Liver (tissue), 9 donors: Measurements from ENCODE around the gene C2. TPM values are rescaled to one million over a fixed set of nuclear protein-coding genes. Genes with fewer than 3 reads are reported as not detected.

ENCODE experiments used
- DNase-seq: peaks from one replicate; pipeline ENCODE4 v3.0.0-alpha.2; 2017; ENCODE audit warnings: low spot score
- H3K27ac ChIP-seq, 2 donors: one replicate each; pipeline ENCODE4 v1.7.0; 2013; ENCODE audit warnings: inconsistent platforms in 2 of 2, low read length in 2 of 2, control low read depth in 1 of 2, low read depth in 1 of 2, mild to moderate bottlenecking in 1 of 2
- H3K27me3 ChIP-seq, 4 donors: one replicate each; pipeline versions ENCODE4 v1.6.1 to v1.7.0; 2013; ENCODE audit warnings: low read length in 3 of 4, inconsistent platforms in 1 of 4, mild to moderate bottlenecking in 1 of 4, moderate library complexity in 1 of 4; ENCODE audit not compliant: control insufficient read depth in 4 of 4, insufficient read depth in 4 of 4
- H3K36me3 ChIP-seq, 4 donors: one replicate each; pipeline versions ENCODE4 v1.6.1 to v1.7.0; 2013; ENCODE audit warnings: low read length in 3 of 4, mild to moderate bottlenecking in 3 of 4, low read depth in 1 of 4, moderate library complexity in 1 of 4; ENCODE audit not compliant: control insufficient read depth in 4 of 4, insufficient read depth in 3 of 4
- H3K4me1 ChIP-seq, 4 donors: one replicate each; pipeline versions ENCODE4 v1.6.1 to v1.7.0; 2013; ENCODE audit warnings: low read length in 3 of 4, mild to moderate bottlenecking in 3 of 4, moderate library complexity in 1 of 4; ENCODE audit not compliant: control insufficient read depth in 4 of 4, insufficient read depth in 4 of 4
- H3K4me3 ChIP-seq, 3 donors: one replicate each; pipeline versions ENCODE4 v1.6.1 to v1.7.0; 2013; ENCODE audit warnings: low read length in 3 of 3, control low read depth in 1 of 3, low read depth in 1 of 3, mild to moderate bottlenecking in 1 of 3
- H3K9ac ChIP-seq, 2 donors: one replicate each; pipeline ENCODE4 v1.7.0; 2013; ENCODE audit warnings: low read length in 2 of 2, mild to moderate bottlenecking in 2 of 2, moderate library complexity in 2 of 2, control low read depth in 1 of 2, low read depth in 1 of 2
- H3K9me3 ChIP-seq, 4 donors: one replicate each; pipeline versions ENCODE4 v1.6.1 to v1.7.0; 2013; ENCODE audit warnings: low read length in 3 of 4; ENCODE audit not compliant: control insufficient read depth in 4 of 4
- ATF3 ChIP-seq: IDR thresholded peaks from 2 replicates; pipeline ENCODE4 v1.6.1; 2016; ENCODE audit warnings: antibody characterized with exemption
- EGR1 ChIP-seq, 2 donors: IDR thresholded peaks; 2 replicates each; pipeline ENCODE4 v1.6.1; 2016 to 2018; ENCODE audit warnings: antibody characterized with exemption in 2 of 2, low read depth in 2 of 2
- FOXA1 ChIP-seq: IDR thresholded peaks from 2 replicates; pipeline ENCODE4 v1.6.1; 2016; ENCODE audit warnings: antibody characterized with exemption
- GABPA ChIP-seq, 2 donors: IDR thresholded peaks in 1 of 2; conservative IDR thresholded peaks in 1 of 2; 2 replicates each; pipeline ENCODE4 v1.6.1; 2016; ENCODE audit warnings: antibody characterized with exemption in 2 of 2, mild to moderate bottlenecking in 1 of 2, moderate library complexity in 1 of 2
- HNF4A ChIP-seq, 2 donors: conservative IDR thresholded peaks; 2 replicates each; pipeline ENCODE4 v1.6.1; 2016; ENCODE audit warnings: antibody characterized with exemption in 2 of 2, mild to moderate bottlenecking in 2 of 2
- HNF4G ChIP-seq: IDR thresholded peaks from 2 replicates; pipeline ENCODE4 v1.6.1; 2016; ENCODE audit warnings: antibody characterized with exemption
- JUND ChIP-seq, 2 donors: IDR thresholded peaks; 2 replicates each; pipeline ENCODE4 v1.6.1; 2016; ENCODE audit warnings: antibody characterized with exemption in 2 of 2
- MAX ChIP-seq: IDR thresholded peaks from 2 replicates; pipeline ENCODE4 v1.6.1; 2016; ENCODE audit warnings: antibody characterized with exemption
- SP1 ChIP-seq: IDR thresholded peaks from 2 replicates; pipeline ENCODE4 v1.6.1; 2018; ENCODE audit warnings: antibody characterized with exemption, mild to moderate bottlenecking
- TAF1 ChIP-seq: conservative IDR thresholded peaks from 2 replicates; pipeline ENCODE4 v1.6.1; 2016; ENCODE audit warnings: antibody characterized with exemption, mild to moderate bottlenecking
- YY1 ChIP-seq: IDR thresholded peaks from 2 replicates; pipeline ENCODE4 v1.6.1; 2016; ENCODE audit warnings: antibody characterized with exemption, mild to moderate bottlenecking
- WGBS: extraction: QIAGEN DNeasy Blood & Tissue Kit; methylation state at CpG from one replicate; pipeline ENCODE4 v1.1.7; 2013; 5-methylcytosine and 5-hydroxymethylcytosine counted together
- polyA plus RNA-seq, 2 donors: library from polyadenylated mRNA; stranded (reverse) in 1 of 2; unstranded in 1 of 2; fragments of 200-250 nt in 1 of 2; fragments of >200 nt in 1 of 2; fragmentation: Nextera tagmentation in 1 of 2; extraction: Ambion mirVana in 1 of 2; gene quantifications; one replicate each; pipeline versions ENCODE4 v1.2.1 to v1.2.3, GENCODE V29; 2013 to 2015
- total RNA-seq, 2 donors: library from RNA; depleted of rRNA; stranded (reverse); fragments of >200 nt; gene quantifications; one replicate each; pipeline ENCODE4 v1.2.3, GENCODE V29; 2014
- TF ChIP-seq, protein P1 (sequence below): fragments of 150-350 bp; IDR thresholded peaks from 2 replicates; pipeline ENCODE4 v1.5.1; 2017; ENCODE audit warnings: improper control_type of control experiment, low read depth, low read length; ENCODE audit not compliant: missing input control
- TF ChIP-seq, protein P2 (sequence below): IDR thresholded peaks from 2 replicates; pipeline ENCODE4 v1.6.1; 2016; ENCODE audit warnings: antibody characterized with exemption
- TF ChIP-seq, protein P3 (sequence below): IDR thresholded peaks from 2 replicates; pipeline ENCODE4 v1.6.1; 2016; ENCODE audit warnings: antibody characterized with exemption, mild to moderate bottlenecking
- donor health status: healthy.
- donor health status: healthy.
- donor health status: healthy.
- donor health status: healthy.
- donor health status: healthy.

The C2 gene
- total and polyA plus RNA-seq, 4 donors = 212 to 522 (median 397) TPM

- H3K27ac ChIP-seq = no peak overlapping the region
- H3K9me3 ChIP-seq = no peaks in the 10 kb centered on the region
- peaks cover 21 to 70% (median 30%) of the 10 kb centered on the region in 4 donors for H3K36me3 ChIP-seq
- DNase-seq = no peak
- H3K4me1 ChIP-seq = no peaks in the 10 kb centered on the region
- WGBS = 96% methylated on average over 18 of the region's 18 CpGs
- no peak overlapping the region for H3K9ac ChIP-seq
- no peak for TF ChIP-seq JUND (IDR thresholded peaks at IDR 0.05)
- TF ChIP-seq HNF4G = no peak
- TF ChIP-seq, protein P1, sequence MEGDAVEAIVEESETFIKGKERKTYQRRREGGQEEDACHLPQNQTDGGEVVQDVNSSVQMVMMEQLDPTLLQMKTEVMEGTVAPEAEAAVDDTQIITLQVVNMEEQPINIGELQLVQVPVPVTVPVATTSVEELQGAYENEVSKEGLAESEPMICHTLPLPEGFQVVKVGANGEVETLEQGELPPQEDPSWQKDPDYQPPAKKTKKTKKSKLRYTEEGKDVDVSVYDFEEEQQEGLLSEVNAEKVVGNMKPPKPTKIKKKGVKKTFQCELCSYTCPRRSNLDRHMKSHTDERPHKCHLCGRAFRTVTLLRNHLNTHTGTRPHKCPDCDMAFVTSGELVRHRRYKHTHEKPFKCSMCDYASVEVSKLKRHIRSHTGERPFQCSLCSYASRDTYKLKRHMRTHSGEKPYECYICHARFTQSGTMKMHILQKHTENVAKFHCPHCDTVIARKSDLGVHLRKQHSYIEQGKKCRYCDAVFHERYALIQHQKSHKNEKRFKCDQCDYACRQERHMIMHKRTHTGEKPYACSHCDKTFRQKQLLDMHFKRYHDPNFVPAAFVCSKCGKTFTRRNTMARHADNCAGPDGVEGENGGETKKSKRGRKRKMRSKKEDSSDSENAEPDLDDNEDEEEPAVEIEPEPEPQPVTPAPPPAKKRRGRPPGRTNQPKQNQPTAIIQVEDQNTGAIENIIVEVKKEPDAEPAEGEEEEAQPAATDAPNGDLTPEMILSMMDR = no peak
- TF ChIP-seq, protein P2, sequence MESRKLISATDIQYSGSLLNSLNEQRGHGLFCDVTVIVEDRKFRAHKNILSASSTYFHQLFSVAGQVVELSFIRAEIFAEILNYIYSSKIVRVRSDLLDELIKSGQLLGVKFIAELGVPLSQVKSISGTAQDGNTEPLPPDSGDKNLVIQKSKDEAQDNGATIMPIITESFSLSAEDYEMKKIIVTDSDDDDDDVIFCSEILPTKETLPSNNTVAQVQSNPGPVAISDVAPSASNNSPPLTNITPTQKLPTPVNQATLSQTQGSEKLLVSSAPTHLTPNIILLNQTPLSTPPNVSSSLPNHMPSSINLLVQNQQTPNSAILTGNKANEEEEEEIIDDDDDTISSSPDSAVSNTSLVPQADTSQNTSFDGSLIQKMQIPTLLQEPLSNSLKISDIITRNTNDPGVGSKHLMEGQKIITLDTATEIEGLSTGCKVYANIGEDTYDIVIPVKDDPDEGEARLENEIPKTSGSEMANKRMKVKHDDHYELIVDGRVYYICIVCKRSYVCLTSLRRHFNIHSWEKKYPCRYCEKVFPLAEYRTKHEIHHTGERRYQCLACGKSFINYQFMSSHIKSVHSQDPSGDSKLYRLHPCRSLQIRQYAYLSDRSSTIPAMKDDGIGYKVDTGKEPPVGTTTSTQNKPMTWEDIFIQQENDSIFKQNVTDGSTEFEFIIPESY = no peak
- no peak for TF ChIP-seq GABPA (IDR thresholded peaks at IDR 0.05 in 1 of 2, conservative IDR thresholded peaks at IDR 0.05 in 1 of 2)
- no peak for TF ChIP-seq YY1
- TF ChIP-seq SP1 = no peak
- no peak overlapping the region for H3K4me3 ChIP-seq
- no peaks in the 10 kb centered on the region for H3K27me3 ChIP-seq
These were observed 41.0 kb upstream of the C2 start for GRCh38 chr6:31886541-31886991.

DNA sequence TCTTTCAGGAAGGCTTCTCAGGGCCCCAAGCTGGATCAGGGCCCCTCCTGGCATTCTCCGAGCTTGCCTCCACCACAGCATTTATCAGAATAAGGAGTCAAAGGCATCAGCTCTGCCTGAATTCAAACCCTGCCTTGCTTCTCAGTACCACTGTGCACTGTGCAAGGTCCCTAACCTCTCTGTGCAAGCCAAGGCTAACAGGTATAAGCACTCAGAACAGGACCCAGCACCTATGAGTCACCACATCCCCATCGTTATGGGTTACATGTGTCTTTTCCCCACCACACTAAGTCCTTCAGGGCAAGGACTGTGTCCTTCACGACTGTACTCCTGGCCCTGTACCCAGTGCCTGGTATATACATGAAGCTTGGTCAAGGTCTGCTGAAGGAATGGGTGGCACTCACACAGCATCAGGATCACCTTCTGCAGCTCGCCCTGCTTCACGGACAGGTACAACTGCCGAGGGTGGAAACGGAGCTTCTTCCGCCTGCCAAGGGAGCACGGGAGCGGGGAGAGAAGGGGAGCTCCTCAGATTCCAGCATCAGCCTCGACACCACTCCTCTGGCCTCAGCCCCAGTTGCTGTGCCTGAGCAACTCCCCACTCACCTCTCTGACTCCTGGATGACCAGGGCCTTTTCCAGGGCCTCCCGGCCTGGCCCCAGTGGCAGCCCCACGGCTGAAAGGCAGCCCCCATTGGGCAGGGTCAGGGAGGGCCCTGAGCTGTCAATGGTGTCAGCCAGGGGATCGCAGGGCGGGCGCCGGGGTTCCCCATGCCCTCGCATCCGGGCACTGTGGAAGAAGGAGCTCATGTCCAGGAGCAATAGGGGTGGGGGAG is 40.1 kb upstream of the C2 start:
- Histone ChIP-seq H3K27me3 (no peaks in the 10 kb centered on the region), H3K9ac (no peak overlapping the region), H3K4me3 (no peak overlapping the region), H3K4me1 (no peaks in the 10 kb centered on the region), H3K36me3 (peaks cover 20 to 73% (median 32%) of the 10 kb centered on the region in 4 donors), H3K9me3 (no peaks in the 10 kb centered on the region), H3K27ac (no peak overlapping the region)
- DNase-seq = no peak
- 94% methylated on average over 19 of the region's 19 CpGs for WGBS
- TF ChIP-seq, protein P3, sequence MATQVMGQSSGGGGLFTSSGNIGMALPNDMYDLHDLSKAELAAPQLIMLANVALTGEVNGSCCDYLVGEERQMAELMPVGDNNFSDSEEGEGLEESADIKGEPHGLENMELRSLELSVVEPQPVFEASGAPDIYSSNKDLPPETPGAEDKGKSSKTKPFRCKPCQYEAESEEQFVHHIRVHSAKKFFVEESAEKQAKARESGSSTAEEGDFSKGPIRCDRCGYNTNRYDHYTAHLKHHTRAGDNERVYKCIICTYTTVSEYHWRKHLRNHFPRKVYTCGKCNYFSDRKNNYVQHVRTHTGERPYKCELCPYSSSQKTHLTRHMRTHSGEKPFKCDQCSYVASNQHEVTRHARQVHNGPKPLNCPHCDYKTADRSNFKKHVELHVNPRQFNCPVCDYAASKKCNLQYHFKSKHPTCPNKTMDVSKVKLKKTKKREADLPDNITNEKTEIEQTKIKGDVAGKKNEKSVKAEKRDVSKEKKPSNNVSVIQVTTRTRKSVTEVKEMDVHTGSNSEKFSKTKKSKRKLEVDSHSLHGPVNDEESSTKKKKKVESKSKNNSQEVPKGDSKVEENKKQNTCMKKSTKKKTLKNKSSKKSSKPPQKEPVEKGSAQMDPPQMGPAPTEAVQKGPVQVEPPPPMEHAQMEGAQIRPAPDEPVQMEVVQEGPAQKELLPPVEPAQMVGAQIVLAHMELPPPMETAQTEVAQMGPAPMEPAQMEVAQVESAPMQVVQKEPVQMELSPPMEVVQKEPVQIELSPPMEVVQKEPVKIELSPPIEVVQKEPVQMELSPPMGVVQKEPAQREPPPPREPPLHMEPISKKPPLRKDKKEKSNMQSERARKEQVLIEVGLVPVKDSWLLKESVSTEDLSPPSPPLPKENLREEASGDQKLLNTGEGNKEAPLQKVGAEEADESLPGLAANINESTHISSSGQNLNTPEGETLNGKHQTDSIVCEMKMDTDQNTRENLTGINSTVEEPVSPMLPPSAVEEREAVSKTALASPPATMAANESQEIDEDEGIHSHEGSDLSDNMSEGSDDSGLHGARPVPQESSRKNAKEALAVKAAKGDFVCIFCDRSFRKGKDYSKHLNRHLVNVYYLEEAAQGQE = no peak
- no peak for TF ChIP-seq HNF4G
- no peak for TF ChIP-seq GABPA (IDR thresholded peaks at IDR 0.05 in 1 of 2, conservative IDR thresholded peaks at IDR 0.05 in 1 of 2)
- no peak for TF ChIP-seq MAX
- no peak for TF ChIP-seq SP1
- TF ChIP-seq HNF4A (conservative IDR thresholded peaks at IDR 0.05) = no peak
- TF ChIP-seq ATF3 = no peak
- TF ChIP-seq JUND (IDR thresholded peaks at IDR 0.05) = no peak
- TF ChIP-seq EGR1 (IDR thresholded peaks at IDR 0.05; ENCODE audit: low read depth in 2 of 2) = no peak
- TF ChIP-seq, protein P2 = no peak
- TF ChIP-seq TAF1 = no peak
- no peak for TF ChIP-seq FOXA1
- TF ChIP-seq, protein P1 = no peak
- TF ChIP-seq YY1 = no peak
